A673 (cell line): ENCODE measurements around the gene TMPRSS13. TPM values are rescaled to one million over a fixed set of nuclear protein-coding genes. Genes with fewer than 3 reads are reported as not detected.

Experiments
- BruUV-seq: library from RNA; stranded (reverse); fragments of 400-500 nt; replicated peaks from 2 replicates; lab custom pipeline; 2021; lab: Mats Ljungman, UMichigan
- CTCF ChIA-PET: fragments of 300-600 bp; sonication (Branson Sonifier 250); formaldehyde crosslinking; loops from one replicate; lab custom pipeline; 2022; ENCODE audit warnings: antibody characterized with exemption; lab: Charles Lee
- POLR2A ChIA-PET: fragments of 300-600 bp; sonication (Branson Sonifier 250); formaldehyde crosslinking; loops from one replicate; lab custom pipeline; 2022; ENCODE audit warnings: antibody characterized with exemption; ENCODE audit not compliant: low non-redundant PET; lab: Charles Lee
- DNase-seq: peaks from one replicate; pipeline ENCODE4 v3.0.0-alpha.2; 2015; ENCODE audit warnings: low spot score
- H3K27ac ChIP-seq: fragments of 200-600 bp; sonication (generic); 2 replicates; pipeline ENCODE4 v1.5.1; 2016; ENCODE audit warnings: mixed run types, low read depth, mild to moderate bottlenecking, mixed read lengths, antibody characterized with exemption, low read length; ENCODE audit not compliant: poor library complexity, severe bottlenecking
- H3K27me3 ChIP-seq: fragments of 200-600 bp; sonication (generic); replicated peaks from 2 replicates; pipeline ENCODE4 v1.6.1; 2017; ENCODE audit warnings: mixed run types, low read depth, mild to moderate bottlenecking, mixed read lengths, antibody characterized with exemption, low read length; ENCODE audit not compliant: insufficient read depth, poor library complexity
- H3K36me3 ChIP-seq: fragments of 200-600 bp; sonication (generic); 2 replicates; pipeline ENCODE4 v1.6.1; 2016; ENCODE audit warnings: mixed run types, mild to moderate bottlenecking, mixed read lengths, antibody characterized with exemption, low read length; ENCODE audit not compliant: insufficient read depth, poor library complexity, severe bottlenecking
- H3K4me1 ChIP-seq: fragments of 200-600 bp; sonication (generic); 2 replicates; pipeline ENCODE4 v1.6.1; 2017; ENCODE audit warnings: mixed run types, mild to moderate bottlenecking, mixed read lengths, antibody characterized with exemption, low read length; ENCODE audit not compliant: insufficient read depth, poor library complexity, severe bottlenecking
- H3K4me3 ChIP-seq: fragments of 200-600 bp; sonication (generic); 2 replicates; pipeline ENCODE4 v1.5.1; 2016; ENCODE audit warnings: low read depth, mixed run types, mild to moderate bottlenecking, mixed read lengths, low read length; ENCODE audit not compliant: poor library complexity, severe bottlenecking
- H3K9me3 ChIP-seq: fragments of 200-600 bp; sonication (generic); 2 replicates; pipeline ENCODE4 v1.6.1; 2016; ENCODE audit warnings: mixed run types, low read depth, mild to moderate bottlenecking, mixed read lengths, antibody characterized with exemption, low read length; ENCODE audit not compliant: poor library complexity, severe bottlenecking
- CTCF ChIP-seq: fragments of 300-800, 200-600 bp; sonication (generic); conservative IDR thresholded peaks from 2 replicates; pipeline ENCODE4 v1.5.1; 2017; ENCODE audit warnings: low read depth, mild to moderate bottlenecking, antibody characterized with exemption, low read length, moderate library complexity, mixed read lengths
- EZH2 ChIP-seq: fragments of 200-600 bp; sonication (generic); IDR thresholded peaks from 2 replicates; pipeline ENCODE4 v1.6.1; 2017; ENCODE audit warnings: borderline replicate concordance, low read depth, mild to moderate bottlenecking, mixed read lengths, antibody characterized with exemption, low read length; ENCODE audit not compliant: poor library complexity, severe bottlenecking
- intact Hi-C: fragments of 100-400 bp; cut with micrococcal nuclease; formaldehyde crosslinking; loops from one replicate; pipeline ENCODE4 v1.10.0; 2022; ENCODE audit not compliant: unreplicated experiment
- total RNA-seq: library from RNA; stranded (reverse); gene quantifications from 2 replicates; pipeline ENCODE4 v1.2.3, GENCODE V29; 2021

Gene TMPRSS13
- total RNA-seq, 1 experiment from 2014 or later, result not detected

GRCh38 chr11:117855186-117855845 is 73.9 kb downstream of the TMPRSS13 start:
- TF ChIP-seq CTCF (no peak), EZH2 (no peak)
- POLR2A ChIA-PET, result no interaction called here
- H3K27ac ChIP-seq, result no peak overlapping the region
- no peaks in the 10 kb centered on the region for H3K36me3 ChIP-seq
- CTCF ChIA-PET, result no interaction called here
- peaks cover 16% of the 10 kb centered on the region for H3K9me3 ChIP-seq
- intact Hi-C loops, result no loop called here
- no peaks in the 10 kb centered on the region for H3K27me3 ChIP-seq
- no TSS peak for BruUV-seq
- no peak for DNase-seq
- no peak overlapping the region for H3K4me3 ChIP-seq
- H3K4me1 ChIP-seq, result peaks cover 8% of the 10 kb centered on the region

GRCh38 chr11:117852309-117852708 is 76.9 kb downstream of the TMPRSS13 start:
- Histone ChIP-seq H3K27ac (no peak overlapping the region), H3K9me3 (peaks cover 16% of the 10 kb centered on the region), H3K36me3 (no peaks in the 10 kb centered on the region), H3K27me3 (no peaks in the 10 kb centered on the region), H3K4me3 (no peak overlapping the region), H3K4me1 (peaks cover 8% of the 10 kb centered on the region)
- BruUV-seq, result no TSS peak
- POLR2A ChIA-PET, result no interaction called here
- DNase-seq, result no peak
- no peak for TF ChIP-seq CTCF
- no peak for TF ChIP-seq EZH2
- CTCF ChIA-PET, result interaction anchor here (1.9 kb wide), 1 partner anchor 94 kb away, joined by 7 read pairs; no protein-coding TSS in a partner anchor
- intact Hi-C loops, result no loop called here

GRCh38 chr11:117851852-117852251 is 77.3 kb downstream of the TMPRSS13 start:
- no TSS peak for BruUV-seq
- intact Hi-C loops, result no loop called here
- Histone ChIP-seq H3K36me3 (no peaks in the 10 kb centered on the region), H3K27me3 (no peaks in the 10 kb centered on the region), H3K4me1 (peaks cover 8% of the 10 kb centered on the region), H3K27ac (no peak overlapping the region), H3K4me3 (no peak overlapping the region), H3K9me3 (peaks cover 16% of the 10 kb centered on the region)
- no peak for DNase-seq
- no peak for TF ChIP-seq EZH2
- no peak for TF ChIP-seq CTCF
- POLR2A ChIA-PET, result no interaction called here
- CTCF ChIA-PET, result interaction anchor here (1.9 kb wide), 1 partner anchor 95 kb away, joined by 7 read pairs; no protein-coding TSS in a partner anchor
